NCI-H187 (cell line): ENCODE results near the gene ATP8A2.
"Not testable (repeated sequence)": the region's sequence is repeated elsewhere in the genome, so short reads cannot be mapped to it uniquely, and the experiment has no call there.

ENCODE experiments used
- DNase-seq, 2 experiments: peaks; one replicate each; lab custom pipeline; 2025; lab: John Stamatoyannopoulos, UW

The ATP8A2 gene

GRCh38 chr13:25548991-25549390 lies 177.2 kb downstream of the ATP8A2 start:
- not testable (repeated sequence) for DNase-seq

GRCh38 chr13:25561812-25562211 lies 190.0 kb downstream of the ATP8A2 start:
- DNase-seq: no peak

GRCh38 chr13:25570185-25570584 lies 198.4 kb downstream of the ATP8A2 start:
- DNase-seq: no peak

- no peak for DNase-seq
These were observed 199.5 kb downstream of the ATP8A2 start for GRCh38 chr13:25571237-25571636.

- DNase-seq: not testable (repeated sequence)
These were observed 200.4 kb downstream of the ATP8A2 start for GRCh38 chr13:25572171-25572570.

GRCh38 chr13:25574437-25575411 lies 202.9 kb downstream of the ATP8A2 start:
- DNase-seq: peak; percentile 40 to 55

- no peak for DNase-seq
These were observed 203.8 kb downstream of the ATP8A2 start for GRCh38 chr13:25575562-25575961.

GRCh38 chr13:25578526-25578925 lies 206.8 kb downstream of the ATP8A2 start:
- DNase-seq: no peak

- no peak for DNase-seq
These were observed 207.4 kb downstream of the ATP8A2 start for GRCh38 chr13:25579221-25579620.

- no peak for DNase-seq
These were observed 209.6 kb downstream of the ATP8A2 start for GRCh38 chr13:25581351-25581750.

- no peak for DNase-seq
These were observed 212.3 kb downstream of the ATP8A2 start for GRCh38 chr13:25584087-25584486.

GRCh38 chr13:25585000-25585399 lies 213.2 kb downstream of the ATP8A2 start:
- DNase-seq: no peak

GRCh38 chr13:25587326-25587980 lies 215.7 kb downstream of the ATP8A2 start:
- DNase-seq: no peak

- no peak for DNase-seq
These were observed 216.7 kb downstream of the ATP8A2 start for GRCh38 chr13:25588336-25589060.

GRCh38 chr13:25598421-25598820 lies 226.6 kb downstream of the ATP8A2 start:
- DNase-seq: no peak

GRCh38 chr13:25602176-25602575 lies 230.4 kb downstream of the ATP8A2 start:
- DNase-seq: no peak

- no peak for DNase-seq
These were observed 232.3 kb downstream of the ATP8A2 start for GRCh38 chr13:25604106-25604505.

GRCh38 chr13:25607096-25607495 lies 235.3 kb downstream of the ATP8A2 start:
- no peak for DNase-seq

- DNase-seq: no peak
These were observed 236.4 kb downstream of the ATP8A2 start for GRCh38 chr13:25608181-25608580.

GRCh38 chr13:25616674-25617073 lies 244.9 kb downstream of the ATP8A2 start:
- no peak for DNase-seq

- no peak for DNase-seq
These were observed 248.1 kb downstream of the ATP8A2 start for GRCh38 chr13:25619897-25620296.

GRCh38 chr13:25625414-25625813 lies 253.6 kb downstream of the ATP8A2 start:
- no peak for DNase-seq
